Fibroblast of mammary gland (primary cell): ENCODE data around the gene VEGFA.

Experiments
- DNase-seq: peaks from one replicate; pipeline ENCODE4 v3.0.0-alpha.2; 2010; ENCODE audit warnings: low read depth
- H3K4me3 ChIP-seq: 2 replicates; pipeline ENCODE4 v1.5.1; 2011; ENCODE audit warnings: low read depth, mild to moderate bottlenecking, low read length, moderate library complexity; ENCODE audit not compliant: control insufficient read depth
- TF ChIP-seq, protein P1 (sequence below): conservative IDR thresholded peaks from 2 replicates; pipeline ENCODE4 v1.5.1; 2011; ENCODE audit warnings: low read depth, low read length, inconsistent platforms; ENCODE audit not compliant: control insufficient read depth, insufficient read depth

Gene VEGFA

DNA sequence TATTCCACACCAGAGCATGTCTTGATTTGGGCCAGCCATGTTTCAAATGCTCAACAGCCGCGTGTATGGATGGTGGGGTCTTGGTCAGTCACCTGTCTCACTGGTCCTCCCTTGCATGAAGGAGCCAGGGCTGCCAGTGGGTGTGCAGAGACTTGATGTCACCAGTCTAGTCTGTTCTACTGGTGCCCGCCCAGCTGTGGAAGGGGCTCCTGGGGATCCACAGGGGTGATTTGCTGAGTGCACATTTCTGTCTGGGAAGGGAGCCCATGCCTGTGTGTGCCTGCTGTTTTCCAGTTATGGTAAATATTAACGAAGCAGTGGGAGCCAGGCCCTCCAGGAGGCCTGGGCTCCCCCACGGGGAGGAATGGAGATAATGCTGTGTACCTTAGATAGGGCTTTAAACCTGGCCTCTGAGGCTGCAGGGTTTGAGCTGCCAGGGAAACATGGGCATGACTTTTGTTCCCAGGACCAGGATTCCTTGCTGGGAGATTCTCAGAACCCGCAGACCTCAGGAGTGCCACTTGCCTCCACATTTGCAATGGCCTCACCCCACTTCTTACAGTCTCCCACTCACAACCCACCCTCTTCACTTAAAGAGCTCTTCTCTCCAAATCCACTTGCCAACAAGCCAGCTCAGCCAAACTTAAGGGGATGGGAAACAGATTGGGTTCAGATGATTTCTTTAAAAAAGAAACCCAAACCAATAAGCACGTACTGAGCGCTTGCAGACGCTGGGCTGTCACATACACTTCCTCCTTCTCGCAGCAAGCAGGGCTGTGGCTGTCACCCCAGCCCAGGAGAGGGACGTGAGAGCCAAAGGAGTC lies 54.1 kb downstream of the VEGFA start:
- DNase-seq, result no peak

DNA sequence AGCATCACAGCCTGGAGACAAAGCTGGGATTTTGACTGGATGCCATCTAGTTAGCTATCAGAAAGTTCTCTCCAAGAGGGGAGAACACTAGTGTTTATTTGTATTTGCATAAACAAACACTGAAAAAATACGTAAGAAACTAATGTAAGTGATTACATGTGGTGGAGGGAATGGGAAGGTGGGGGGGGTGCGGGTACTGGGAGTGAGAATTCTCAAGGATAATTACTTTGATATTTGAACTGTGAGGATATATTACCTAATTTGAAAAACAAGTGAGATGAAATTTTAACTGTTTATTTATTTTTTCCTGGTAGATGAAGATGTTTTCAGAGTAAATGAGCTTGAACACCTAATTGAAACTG lies 54.7 kb downstream of the VEGFA start:
- no peak for DNase-seq
- no peak overlapping the region for H3K4me3 ChIP-seq
- TF ChIP-seq, protein P1, sequence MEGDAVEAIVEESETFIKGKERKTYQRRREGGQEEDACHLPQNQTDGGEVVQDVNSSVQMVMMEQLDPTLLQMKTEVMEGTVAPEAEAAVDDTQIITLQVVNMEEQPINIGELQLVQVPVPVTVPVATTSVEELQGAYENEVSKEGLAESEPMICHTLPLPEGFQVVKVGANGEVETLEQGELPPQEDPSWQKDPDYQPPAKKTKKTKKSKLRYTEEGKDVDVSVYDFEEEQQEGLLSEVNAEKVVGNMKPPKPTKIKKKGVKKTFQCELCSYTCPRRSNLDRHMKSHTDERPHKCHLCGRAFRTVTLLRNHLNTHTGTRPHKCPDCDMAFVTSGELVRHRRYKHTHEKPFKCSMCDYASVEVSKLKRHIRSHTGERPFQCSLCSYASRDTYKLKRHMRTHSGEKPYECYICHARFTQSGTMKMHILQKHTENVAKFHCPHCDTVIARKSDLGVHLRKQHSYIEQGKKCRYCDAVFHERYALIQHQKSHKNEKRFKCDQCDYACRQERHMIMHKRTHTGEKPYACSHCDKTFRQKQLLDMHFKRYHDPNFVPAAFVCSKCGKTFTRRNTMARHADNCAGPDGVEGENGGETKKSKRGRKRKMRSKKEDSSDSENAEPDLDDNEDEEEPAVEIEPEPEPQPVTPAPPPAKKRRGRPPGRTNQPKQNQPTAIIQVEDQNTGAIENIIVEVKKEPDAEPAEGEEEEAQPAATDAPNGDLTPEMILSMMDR, result no peak

More for the DNA sequence above, 54.1 kb downstream of the VEGFA start:
- TF ChIP-seq, protein P1, result no peak
- H3K4me3 ChIP-seq, result no peak overlapping the region

DNA sequence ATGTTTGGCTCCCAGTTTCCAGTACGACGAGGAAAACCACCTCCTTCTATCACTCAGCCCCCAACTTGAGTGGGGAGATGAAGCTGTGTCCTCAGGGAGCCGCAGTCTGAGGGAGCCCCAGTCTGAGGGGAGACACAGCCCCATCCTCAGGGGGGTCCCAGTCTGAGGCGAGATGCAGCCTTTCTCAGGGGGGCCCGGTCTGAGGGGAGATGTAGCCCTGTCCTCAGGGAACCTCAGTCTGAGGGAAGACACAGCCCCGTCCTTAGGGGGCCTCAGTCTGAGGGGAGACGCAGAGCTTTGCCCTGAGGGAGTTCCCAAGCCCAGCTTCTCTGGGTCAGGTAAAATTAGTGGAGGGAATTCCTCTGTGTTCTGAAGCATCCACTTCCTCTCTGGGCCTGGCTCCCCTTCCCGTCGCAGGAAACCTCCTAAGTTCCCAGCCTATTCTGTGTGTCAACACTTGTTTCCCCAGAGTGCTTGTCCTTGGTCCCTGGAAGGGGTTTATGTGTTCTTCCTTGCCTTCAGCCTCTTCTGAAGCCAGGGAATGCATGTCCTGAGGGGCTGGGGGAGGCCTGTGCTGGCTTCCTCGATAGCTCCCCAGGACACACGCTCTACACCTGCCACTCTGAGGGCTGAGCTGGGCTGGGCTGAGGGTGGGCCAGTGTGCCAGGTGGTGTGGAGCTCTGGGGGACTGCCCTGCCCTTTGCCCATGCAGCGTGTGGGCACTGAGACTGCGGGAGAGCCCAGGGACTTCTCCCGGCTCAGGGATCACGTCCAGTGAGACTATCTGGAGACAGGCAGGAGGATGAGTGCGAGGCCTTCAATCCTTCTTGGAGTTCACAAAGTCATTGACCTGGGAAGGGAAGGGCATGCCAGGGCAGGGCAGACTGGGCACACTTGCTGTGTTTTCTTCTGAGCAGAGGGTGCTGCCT lies 55.4 kb downstream of the VEGFA start:
- TF ChIP-seq, protein P1, result no peak
- no peak overlapping the region for H3K4me3 ChIP-seq
- no peak for DNase-seq

DNA sequence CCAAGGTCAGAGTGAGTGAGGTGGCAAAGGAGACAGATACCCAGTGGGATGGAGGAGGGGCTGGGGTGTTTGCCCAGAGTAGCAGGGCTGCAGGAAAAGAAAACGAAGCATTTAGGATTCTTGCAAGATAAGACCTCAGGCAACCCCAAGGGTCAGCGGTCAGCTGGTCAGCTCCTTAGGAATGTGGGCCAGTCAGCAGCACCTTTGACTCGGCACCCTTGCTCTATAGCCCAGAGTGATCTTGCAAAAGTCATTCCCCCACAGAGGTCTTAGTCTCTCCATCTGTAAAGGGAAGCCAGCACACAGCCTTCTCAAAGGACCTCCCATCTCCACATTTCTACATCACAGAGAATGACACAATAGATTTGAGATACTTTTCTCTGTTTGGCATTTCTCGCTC lies 56.7 kb downstream of the VEGFA start:
- H3K4me3 ChIP-seq, result no peak overlapping the region
- TF ChIP-seq, protein P1, result no peak
- no peak for DNase-seq

DNA sequence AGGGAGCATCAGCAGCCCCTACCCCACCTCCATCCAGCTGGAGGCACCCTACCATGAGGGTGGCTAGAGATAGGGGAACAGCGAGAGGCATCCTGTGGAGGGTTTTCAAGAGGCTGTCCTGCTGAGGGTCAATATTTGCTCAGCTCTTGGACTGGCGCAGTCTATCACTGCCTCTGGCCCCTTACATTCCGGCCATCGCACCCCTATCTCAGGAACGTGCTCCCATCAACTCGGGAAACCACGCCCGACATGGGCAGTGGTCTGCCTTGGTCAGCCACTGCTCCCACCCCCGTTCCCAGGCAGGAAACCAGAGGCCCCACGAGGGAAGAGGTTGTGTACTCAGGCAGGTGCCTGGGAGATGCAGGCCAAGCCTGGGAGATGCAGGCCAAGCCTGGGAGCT lies 57.9 kb downstream of the VEGFA start:
- H3K4me3 ChIP-seq, result no peak overlapping the region
- TF ChIP-seq, protein P1, result no peak
- DNase-seq, result no peak

DNA sequence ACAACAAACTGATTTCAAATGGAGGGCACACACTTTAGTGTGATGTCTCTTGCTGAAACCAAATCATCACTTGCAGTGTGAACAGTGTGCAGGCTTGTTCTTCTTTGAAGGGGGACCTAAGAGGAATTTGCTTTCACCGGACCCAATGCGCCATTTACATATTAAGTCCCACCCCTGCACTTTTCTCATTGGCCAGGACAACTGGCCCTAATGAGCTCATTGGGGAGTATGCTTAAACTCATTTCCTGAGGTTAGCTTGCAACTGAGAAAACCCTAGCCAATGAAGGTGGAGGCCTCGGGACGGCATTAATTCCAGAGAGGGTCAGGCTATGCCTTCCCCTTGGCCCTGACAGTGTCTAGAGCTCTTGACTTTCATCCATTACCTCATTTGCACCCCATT lies 58.7 kb downstream of the VEGFA start:
- DNase-seq, result no peak
- TF ChIP-seq, protein P1, result no peak
- no peak overlapping the region for H3K4me3 ChIP-seq
